ENCODE data around the gene DOLK. TPM values are rescaled to one million over a fixed set of nuclear protein-coding genes. Genes with fewer than 3 reads are reported as not detected.

DOLK gene
- total RNA-seq, 3 donors from 2014 or later, result 8.7 to 9.9 (median 9.7) TPM

GRCh38 chr9:128916204-128916603, 31.2 kb downstream of the DOLK start:
- DNase-seq (no peak), ATAC-seq (no peak)
- Histone ChIP-seq H3K4me3 (no peak overlapping the region), H3K9me3 (no peaks in the 10 kb centered on the region), H3K4me1 (ENCODE audit: low read depth) (peaks cover 14% of the 10 kb centered on the region), H3K36me3 (ENCODE audit: low read depth) (no peaks in the 10 kb centered on the region)
- intact Hi-C loops (cut with DNase I, micrococcal nuclease), result no loop called here
- no peak for TF ChIP-seq CTCF (IDR thresholded peaks at IDR 0.05)

DNA sequence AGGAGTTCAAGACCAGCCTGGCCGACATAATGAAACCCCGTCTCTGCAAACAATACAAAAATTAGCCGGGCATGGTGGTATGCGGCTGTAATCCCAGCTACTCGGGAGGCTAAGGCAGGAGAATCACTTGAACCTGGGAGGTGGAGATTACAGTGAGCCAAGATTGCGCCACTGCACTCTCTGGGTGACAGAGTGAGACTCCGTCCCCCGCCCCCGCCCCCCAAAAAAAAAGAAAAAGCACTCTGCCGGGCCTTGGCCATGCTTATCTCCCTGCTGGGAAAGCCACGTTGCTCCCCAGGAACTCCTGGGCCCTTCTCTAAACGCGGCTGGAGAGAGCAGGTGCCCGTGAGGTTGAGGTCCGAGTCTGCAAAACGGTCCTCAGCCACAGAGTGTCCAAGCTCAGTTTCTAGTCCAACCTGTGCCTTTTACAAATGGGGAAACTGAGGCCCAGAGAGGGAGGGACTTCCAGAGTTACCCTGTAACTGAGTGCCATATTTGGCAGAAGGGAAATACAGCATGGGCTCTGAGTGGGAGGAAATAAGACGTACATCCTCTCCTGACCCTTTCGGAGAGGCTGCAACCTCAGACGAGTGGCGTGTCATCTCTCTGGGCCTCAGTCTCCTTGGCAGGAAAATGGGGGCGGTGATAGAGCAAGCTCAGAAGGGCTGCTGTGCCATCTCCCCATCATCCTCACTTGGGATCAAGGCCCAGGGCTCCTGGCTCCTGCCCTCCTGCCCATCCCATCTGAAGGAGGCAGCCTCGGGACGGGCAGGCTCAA, 33.2 kb downstream of the DOLK start:
- no peak overlapping the region for H3K4me3 ChIP-seq
- no peak for DNase-seq
- no peaks in the 10 kb centered on the region for H3K36me3 ChIP-seq (ENCODE audit: low read depth)
- no peaks in the 10 kb centered on the region for H3K9me3 ChIP-seq
- intact Hi-C loops (cut with DNase I, micrococcal nuclease), result no loop called here
- no peak for ATAC-seq
- no peak for TF ChIP-seq CTCF (IDR thresholded peaks at IDR 0.05)
- H3K4me1 ChIP-seq (ENCODE audit: low read depth), result peaks cover 14% of the 10 kb centered on the region

- intact Hi-C loops (cut with DNase I, micrococcal nuclease), result no loop called here
- H3K9me3 ChIP-seq, result no peaks in the 10 kb centered on the region
- H3K4me3 ChIP-seq, result no peak overlapping the region
- H3K4me1 ChIP-seq (ENCODE audit: low read depth), result peaks cover 14% of the 10 kb centered on the region
- H3K36me3 ChIP-seq (ENCODE audit: low read depth), result no peaks in the 10 kb centered on the region
- TF ChIP-seq CTCF (IDR thresholded peaks at IDR 0.05), result no peak
- DNase-seq (no peak), ATAC-seq (no peak)
Observed at GRCh38 chr9:128913048-128913900, 34.1 kb downstream of the DOLK start.

DNA sequence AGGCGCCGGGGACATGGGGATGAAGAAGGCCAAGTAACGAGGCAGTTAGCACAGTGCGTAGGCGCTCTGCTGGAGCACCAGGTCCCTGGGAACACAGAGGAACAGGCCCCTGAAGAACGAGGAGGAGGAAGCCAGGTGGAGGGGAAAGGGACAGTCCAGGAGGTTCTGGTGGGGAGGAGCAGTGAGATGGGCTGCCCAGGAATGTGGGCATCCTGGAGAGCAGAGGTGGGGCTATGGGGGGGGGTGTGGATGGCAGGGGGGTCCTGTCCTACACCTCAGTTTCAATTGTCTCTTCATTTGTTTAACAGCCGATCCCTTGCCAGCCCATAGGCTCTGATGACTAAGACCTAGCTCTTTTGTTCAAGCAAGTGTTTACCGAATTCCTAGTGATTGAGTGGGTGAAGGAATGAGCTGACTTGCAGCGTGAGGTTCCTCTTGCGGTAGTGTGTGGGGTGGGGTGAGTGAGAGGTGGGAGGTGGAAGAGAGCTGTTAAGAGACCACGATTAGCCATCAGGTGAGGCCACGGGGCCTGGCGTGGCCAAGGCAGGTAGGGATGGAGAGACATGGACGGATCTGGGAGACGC, 35.0 kb downstream of the DOLK start:
- ATAC-seq (no peak), DNase-seq (no peak)
- intact Hi-C loops (cut with DNase I, micrococcal nuclease), result no loop called here
- Histone ChIP-seq H3K9me3 (no peaks in the 10 kb centered on the region), H3K36me3 (ENCODE audit: low read depth) (peaks cover 7% of the 10 kb centered on the region), H3K4me3 (no peak overlapping the region), H3K4me1 (ENCODE audit: low read depth) (peaks cover 14% of the 10 kb centered on the region)
- no peak for TF ChIP-seq CTCF (IDR thresholded peaks at IDR 0.05)

DNA sequence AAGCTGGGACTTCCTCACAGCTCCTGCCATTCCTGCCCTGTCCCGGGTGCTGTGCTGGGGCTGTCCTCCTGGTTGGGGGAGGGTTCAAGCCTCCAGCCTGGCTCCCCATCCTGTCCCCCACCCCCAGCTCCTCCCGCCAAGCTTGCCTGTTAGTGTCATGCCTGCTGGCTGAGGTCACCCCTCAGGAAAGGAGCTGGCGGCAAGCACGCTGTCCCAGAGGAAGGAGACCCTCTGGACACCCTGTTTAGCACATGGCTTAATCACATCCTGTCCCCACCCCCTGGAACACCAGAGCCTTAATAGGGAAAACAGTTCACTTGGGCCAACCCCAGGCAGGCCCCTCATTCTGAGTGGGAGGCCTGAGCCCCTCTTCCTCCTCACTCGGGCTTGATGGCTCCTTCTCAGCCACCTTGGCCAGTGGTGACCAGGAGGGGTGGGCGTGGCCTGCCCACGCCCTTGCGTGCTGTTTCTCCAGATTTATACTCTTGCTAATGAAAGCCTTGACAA, 35.8 kb downstream of the DOLK start:
- peaks cover 12% of the 10 kb centered on the region for H3K4me1 ChIP-seq (ENCODE audit: low read depth)
- intact Hi-C loops (cut with DNase I, micrococcal nuclease), result no loop called here
- H3K9me3 ChIP-seq, result no peaks in the 10 kb centered on the region
- DNase-seq, result peak in 2 of 3 donors; percentile 19 to 39
- no peak overlapping the region for H3K4me3 ChIP-seq
- ATAC-seq, result peak; percentile 27
- H3K36me3 ChIP-seq (ENCODE audit: low read depth), result peaks cover 7% of the 10 kb centered on the region
- TF ChIP-seq CTCF (IDR thresholded peaks at IDR 0.05), result no peak

Measured in mucosa of descending colon (tissue), 3 donors.